ENCODE results near the gene PRPF40A. TPM values are rescaled to one million over a fixed set of nuclear protein-coding genes. Genes with fewer than 3 reads are reported as not detected.

The PRPF40A gene
- total RNA-seq, 1 donor from 2014 or later, result 149 TPM

GRCh38 chr2:152718076-152718908 lies 1.0 kb upstream of the PRPF40A start, which contains the start of gene ARL6IP6:
ARL6IP6 (plus strand) TSS chr2:152718620; CDS start chr2:152718625, 5 bp downstream.
- peak; percentile 46 for DNase-seq (ENCODE audit: low read depth, low spot score)

GRCh38 chr2:152716805-152717227 lies 445 bp downstream of the PRPF40A start:
- no peak for DNase-seq (ENCODE audit: low read depth, low spot score)

DNA sequence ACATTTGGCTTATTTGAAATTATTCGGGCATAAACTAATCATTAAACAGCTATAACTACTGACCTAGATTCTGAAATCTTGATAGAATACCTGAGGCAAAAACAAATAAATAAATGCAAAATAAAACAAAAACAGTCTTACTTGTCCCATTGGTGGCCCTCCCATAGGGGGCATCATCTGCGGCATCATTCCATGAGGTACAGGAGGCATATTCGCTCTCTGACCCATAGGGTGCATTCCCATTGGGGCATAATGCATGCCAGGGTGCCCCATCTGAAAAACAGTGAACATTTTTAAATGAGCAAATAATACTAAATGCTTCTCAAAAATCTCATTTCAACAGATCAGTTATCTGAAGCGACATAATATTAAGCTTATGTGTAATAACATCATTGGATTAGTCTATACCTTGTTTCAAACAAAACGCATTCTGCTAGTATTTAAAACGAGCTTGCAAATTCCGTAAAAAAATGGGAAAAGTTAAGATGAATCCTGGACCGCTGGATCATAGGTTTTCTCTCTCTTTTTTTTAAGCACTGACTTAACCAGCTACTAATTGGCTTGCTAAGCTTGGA lies 1.3 kb downstream of the PRPF40A start:
- DNase-seq (ENCODE audit: low read depth, low spot score), result no peak

DNA sequence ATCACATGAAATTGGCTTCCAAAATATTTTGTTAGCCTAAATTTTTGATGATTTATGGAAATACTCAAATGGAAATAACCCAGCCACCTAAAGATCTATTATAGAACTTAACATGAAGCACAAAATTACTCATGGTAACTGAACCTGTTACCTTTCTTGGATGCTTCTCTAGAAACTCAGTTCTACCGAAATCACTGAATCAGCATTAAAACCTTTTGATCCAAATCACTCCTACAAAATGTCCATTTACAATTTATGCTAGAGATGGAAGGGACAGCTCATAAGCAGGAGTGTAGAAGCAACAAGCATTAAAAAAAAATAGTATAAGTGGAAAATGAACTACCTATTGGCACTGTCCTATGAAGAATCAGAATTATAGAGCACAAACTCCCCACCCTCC lies 2.1 kb downstream of the PRPF40A start:
- no peak for DNase-seq (ENCODE audit: low read depth, low spot score)

DNA sequence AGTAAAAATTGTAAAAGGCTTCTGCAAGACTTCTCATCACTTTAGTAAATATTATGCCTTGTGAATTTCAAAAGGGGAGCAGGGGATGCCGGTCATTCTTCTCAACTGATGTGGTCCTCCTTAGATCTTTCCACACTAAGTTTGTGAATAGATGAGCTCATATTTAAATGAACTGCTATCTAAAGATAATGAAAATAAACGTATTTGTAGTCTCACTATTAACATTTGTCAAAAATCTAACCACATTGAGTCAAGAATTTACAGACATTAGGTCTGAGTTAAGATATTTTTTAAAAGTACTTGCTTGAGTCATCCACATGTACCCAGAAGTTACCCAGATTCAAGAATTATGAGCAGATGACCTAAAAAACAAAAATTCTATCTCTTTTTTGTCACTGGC lies 6.5 kb downstream of the PRPF40A start:
- DNase-seq (ENCODE audit: low read depth, low spot score), result no peak

- no peak for DNase-seq (ENCODE audit: low read depth, low spot score)
Measured at GRCh38 chr2:152708742-152709141, 8.5 kb downstream of the PRPF40A start.

GRCh38 chr2:152706477-152707021 lies 10.7 kb downstream of the PRPF40A start:
- DNase-seq (ENCODE audit: low read depth, low spot score), result no peak

DNA sequence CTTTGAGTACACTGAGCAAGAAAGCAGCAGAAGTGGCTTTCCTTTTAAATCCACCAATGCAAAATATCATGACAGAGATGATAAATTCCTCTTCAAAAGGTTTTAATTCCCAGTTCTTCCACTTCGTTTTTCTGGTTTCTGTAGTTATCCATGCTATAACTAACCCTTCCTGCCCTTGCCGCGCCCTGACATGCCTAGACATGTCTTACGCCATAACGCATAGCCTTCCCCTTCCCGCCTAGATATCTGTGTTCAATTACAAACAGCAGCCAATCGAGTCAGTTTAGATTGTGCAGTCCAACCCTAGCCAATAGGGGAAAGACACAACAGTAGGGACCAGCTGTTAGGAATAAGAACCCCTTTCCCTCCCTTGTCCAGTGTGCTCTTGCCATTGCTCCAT lies 16.1 kb downstream of the PRPF40A start:
- DNase-seq (ENCODE audit: low read depth, low spot score), result no peak

DNA sequence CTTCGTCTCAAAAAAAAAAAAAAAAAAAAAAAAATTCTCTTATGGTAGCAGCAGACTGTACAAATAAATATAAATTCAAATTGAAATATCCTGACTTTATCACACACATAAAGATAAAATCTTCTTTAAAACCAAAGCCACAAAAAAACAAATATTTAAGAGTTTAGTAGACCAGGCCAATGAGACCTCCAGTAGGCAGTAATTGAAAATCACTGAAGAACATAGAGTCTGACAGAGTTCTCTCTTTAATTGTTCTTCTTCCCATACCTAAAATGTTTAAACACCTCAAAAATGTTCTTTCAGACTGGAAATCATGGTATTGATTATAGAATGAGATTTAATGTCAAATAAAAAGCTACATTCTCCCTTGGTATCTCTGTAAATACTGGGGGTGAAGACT lies 20.8 kb downstream of the PRPF40A start:
- no peak for DNase-seq (ENCODE audit: low read depth, low spot score)

DNA sequence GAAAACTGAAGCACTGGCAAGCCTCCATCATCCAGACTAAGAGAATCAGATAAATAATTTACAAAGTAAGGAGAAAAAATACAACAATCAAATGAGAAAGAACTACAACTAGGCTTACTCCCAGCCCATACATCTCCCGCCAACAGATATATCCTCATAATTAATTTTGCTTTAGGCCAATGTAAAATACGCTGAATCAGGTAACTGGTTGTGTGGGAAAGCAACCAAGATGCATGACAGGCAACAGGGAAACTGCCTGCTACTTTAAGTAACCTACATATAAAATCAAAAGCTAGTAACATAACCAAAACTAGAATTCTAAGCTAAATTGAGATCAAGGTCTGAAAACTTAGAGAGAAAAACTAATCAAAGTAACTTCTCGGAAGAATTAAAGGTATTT lies 21.5 kb downstream of the PRPF40A start:
- no peak for DNase-seq (ENCODE audit: low read depth, low spot score)

- no peak for DNase-seq (ENCODE audit: low read depth, low spot score)
Measured at GRCh38 chr2:152694161-152694661, 23.1 kb downstream of the PRPF40A start.

DNA sequence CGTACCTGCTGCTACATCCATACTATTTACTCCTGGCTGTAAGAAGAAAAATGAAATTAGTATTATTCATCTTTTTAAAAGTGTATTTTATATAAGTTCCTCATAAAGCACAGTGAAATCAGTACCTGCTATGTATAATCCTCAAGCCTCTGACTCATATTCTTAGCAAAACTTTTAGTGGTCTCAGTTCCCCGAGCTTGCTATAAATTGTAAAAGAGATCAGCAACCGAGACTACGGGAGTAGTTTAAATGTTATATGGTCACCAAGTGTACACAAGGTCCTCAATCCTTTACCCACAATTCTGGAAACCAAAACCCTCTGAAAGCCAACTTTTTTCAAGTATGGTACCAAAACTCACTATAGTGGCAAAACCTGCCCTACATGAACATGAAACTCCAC lies 24.2 kb downstream of the PRPF40A start:
- DNase-seq (ENCODE audit: low read depth, low spot score), result no peak

DNA sequence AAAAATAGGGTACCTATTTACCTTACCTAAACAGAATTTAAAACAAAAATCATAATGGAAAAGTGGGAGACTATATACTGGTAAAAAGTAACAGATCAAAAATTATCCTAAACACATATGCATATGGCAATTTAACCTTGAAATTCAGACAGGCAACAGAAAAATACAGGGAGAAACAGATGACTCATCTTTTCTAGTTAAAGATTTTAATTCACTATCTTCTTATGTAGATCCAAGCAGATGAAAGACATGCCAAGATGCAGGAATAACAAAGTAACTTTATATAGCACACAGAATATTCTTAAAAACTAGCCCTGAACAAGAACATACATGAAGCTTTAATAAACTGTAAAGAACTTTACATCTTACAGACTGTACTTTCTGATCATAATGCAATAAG lies 30.9 kb downstream of the PRPF40A start:
- DNase-seq (ENCODE audit: low read depth, low spot score), result no peak

GRCh38 chr2:152683400-152683799 lies 33.9 kb downstream of the PRPF40A start:
- no peak for DNase-seq (ENCODE audit: low read depth, low spot score)

DNA sequence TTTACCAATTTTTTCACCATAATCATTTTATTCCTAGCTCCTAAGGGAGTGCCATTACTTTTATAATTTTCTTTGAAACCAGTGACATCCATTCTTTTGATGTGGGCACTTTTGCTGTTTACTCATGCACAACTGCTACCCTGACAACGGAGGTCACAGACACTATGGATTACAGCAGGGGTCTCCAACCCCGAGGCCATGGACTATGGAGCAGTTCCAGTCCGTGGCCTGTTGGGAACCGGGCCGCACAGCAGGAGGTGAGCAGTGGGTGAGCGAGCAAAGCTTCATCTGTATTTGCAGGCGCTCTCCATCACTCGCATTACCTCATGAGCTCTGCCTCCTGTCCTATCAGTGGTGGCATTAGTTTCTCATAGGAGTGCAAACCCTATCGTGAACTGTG lies 34.6 kb downstream of the PRPF40A start:
- no peak for DNase-seq (ENCODE audit: low read depth, low spot score)

DNA sequence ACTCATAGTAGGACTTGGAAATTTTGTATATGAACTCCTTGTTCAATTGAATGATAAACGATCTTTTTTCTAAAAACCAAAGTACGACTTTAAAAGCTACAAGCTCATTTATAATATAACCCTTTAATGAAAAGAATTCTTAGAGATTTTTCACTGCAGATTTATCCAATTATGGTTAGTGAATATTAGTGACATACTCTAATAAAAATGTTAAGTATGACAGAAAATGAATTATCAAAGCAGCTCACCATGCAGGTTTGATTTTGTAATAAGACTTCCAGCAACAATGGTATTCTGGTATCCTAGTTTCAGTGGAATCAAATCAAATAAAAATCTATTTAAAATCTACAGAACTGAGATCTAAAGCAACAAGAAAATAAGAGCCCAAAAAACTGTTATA lies 38.5 kb downstream of the PRPF40A start:
- DNase-seq (ENCODE audit: low read depth, low spot score), result no peak

GRCh38 chr2:152676461-152676860 lies 40.8 kb downstream of the PRPF40A start:
- no peak for DNase-seq (ENCODE audit: low read depth, low spot score)

DNA sequence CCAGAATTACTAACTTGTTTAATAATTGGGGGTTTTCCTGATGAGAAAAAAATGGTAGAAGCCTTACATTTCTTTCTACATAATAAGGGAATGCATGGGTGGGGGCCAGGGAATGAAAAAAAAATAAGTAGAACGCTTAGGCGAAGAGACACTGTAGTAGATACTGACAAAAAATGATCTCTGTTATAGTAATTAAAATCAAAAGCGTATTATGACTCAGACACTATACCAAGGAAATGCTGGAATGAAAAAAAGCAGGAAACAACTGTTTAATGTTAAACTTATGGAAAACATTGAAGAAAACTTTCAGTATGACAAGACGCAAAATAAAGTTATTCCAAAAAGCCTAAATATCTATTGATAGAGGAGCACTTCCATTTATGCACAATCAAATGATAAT lies 42.9 kb downstream of the PRPF40A start:
- DNase-seq (ENCODE audit: low read depth, low spot score), result no peak

GRCh38 chr2:152664725-152665124 lies 52.5 kb downstream of the PRPF40A start:
- no peak for DNase-seq (ENCODE audit: low read depth, low spot score)

GRCh38 chr2:152661076-152661475 lies 56.2 kb downstream of the PRPF40A start:
- no peak for DNase-seq (ENCODE audit: low read depth, low spot score)

DNA sequence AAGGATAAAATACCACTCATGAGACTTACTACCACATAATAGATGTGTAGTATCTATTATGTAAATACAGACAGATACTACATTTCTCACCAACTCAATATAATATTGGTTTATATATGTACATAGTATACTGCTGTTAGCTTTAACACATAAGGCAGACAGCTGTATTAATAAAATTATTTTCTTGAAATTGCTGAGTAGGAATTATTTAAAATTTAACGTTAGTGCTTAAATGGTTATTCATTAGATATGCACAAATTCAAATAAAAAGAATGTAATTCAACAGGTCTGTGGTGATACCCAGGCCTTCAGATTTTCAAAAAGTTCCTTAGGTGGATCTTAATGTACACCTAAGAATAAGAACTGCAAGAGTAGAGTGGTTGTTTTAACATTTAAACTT lies 59.0 kb downstream of the PRPF40A start:
- DNase-seq (ENCODE audit: low read depth, low spot score), result no peak

GRCh38 chr2:152657043-152657442 lies 60.2 kb downstream of the PRPF40A start:
- no peak for DNase-seq (ENCODE audit: low read depth, low spot score)

DNA sequence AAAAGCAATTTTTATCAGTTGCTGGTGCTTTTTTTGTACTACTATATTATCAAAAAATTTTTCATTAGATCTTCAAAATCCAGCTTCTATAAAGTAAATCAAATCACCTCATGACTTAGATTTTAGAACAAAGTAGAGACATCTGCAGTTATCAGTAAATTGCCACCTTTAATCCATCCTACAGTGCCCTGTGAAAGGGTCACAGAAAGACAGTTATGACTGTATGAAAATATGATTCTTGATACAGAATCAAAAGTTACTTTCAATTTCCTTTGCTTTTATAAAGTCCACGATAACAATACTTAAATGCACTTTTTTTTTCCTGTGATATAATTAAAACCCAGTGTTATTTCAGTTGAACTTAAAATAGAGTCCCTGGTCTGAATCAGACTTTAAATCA lies 61.4 kb downstream of the PRPF40A start:
- no peak for DNase-seq (ENCODE audit: low read depth, low spot score)
